NCI-H345 treated with DMSO at 0.1 percent for 48 hours (cell line): ENCODE results near the gene EIF5A.
A peak's percentile ranks its signal among the peaks of the same experiment; 100 is the strongest.

Source experiments
- DNase-seq: peaks from one replicate; lab custom pipeline; 2025; ENCODE audit not compliant: unreplicated experiment; lab: John Stamatoyannopoulos, UW

The EIF5A gene

DNA sequence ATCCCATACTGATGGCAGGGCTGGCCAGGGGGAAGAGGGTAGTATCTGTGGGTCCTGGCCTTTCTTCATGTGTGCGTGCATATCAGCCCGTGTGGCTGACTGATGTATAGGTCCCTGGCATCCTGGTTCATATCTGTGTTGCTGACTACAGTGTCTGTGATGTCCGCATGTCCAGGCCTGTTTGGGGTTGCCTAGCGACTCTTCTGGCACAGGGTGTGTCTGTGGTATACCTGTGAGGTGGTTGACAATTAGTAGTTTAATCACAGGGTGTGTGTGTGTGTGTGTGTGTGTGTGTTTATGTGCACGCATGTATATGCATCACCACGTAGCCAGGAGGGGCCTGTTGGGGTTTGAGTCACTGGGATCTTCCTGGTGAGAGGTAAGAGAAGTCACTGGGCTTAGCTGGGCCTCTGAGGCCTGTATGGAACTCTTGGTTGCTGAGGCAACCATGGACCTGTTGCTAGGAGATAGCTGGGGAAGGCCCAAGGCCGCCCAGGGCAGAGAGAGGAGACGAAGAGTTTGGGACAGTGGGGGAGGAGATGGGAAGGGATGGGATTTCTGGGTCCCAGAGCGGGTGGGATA is 46.9 kb downstream of the EIF5A start:
- DNase-seq: no peak

DNA sequence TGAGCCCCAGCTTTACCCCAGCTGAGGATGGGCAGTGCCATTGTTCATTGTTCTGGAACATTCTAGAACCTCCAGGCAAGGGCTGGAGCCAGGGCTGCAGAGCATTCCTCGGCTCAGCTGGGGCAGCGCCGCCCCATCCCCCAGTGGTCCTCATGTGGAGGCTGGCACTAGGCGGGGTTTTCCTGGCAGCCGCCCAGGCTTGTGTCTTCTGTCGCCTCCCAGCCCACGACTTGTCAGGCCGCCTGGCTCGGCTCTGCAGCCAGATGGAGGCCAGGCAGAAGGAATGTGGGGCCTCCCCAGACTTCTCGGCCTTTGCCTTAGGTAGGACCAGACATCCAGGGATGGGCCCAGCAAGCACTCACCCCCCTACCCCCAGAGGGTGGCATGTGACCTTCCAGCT is 47.6 kb downstream of the EIF5A start, which contains the start of gene TMEM95:
TMEM95 (plus strand) TSS at position 104 of the 400 bp plus-strand sequence; CDS start at position 153, 49 bp downstream.
- DNase-seq: no peak

DNA sequence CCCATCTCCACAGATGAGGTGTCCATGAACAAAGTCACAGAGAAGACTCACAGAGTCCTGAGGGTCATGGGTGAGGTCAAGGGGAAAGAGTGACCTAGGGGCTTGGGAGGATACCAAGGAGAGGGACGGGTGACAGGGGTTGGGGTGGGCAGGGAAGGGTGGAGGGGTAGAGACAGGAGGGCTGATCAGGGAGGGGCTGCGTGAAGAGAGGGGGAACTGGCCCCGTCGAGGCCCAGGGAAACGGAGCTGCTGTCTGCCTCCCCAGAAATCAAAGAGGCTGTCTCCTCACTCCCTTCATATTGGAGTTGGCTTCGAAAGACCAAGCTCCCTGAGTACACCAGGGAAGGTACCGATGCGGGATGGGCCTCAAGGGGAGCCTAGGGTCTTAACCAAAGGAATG is 48.1 kb downstream of the EIF5A start:
- no peak for DNase-seq

DNA sequence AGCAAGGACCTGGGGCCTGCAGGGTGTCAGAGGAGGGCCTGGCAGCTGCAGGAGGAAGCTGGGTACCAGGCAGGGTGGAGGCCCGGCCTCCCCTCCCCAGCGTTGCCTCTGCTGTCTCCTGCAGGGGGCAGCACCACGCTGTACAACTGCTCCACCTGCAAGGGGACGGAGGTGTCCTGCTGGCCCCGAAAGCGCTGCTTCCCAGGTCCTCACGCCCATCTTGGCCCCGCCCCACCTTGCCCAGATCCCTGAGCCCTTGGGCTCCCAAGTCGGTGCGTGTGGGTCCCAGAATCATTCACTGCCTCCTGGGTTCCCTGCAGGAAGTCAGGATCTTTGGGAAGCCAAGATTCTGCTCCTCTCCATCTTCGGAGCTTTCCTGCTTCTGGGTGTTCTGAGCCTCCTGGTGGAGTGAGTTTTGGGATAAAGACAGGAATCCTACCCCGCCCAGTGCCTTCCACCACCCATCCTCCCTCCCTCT is 48.7 kb downstream of the EIF5A start:
- peak; percentile 21 for DNase-seq

DNA sequence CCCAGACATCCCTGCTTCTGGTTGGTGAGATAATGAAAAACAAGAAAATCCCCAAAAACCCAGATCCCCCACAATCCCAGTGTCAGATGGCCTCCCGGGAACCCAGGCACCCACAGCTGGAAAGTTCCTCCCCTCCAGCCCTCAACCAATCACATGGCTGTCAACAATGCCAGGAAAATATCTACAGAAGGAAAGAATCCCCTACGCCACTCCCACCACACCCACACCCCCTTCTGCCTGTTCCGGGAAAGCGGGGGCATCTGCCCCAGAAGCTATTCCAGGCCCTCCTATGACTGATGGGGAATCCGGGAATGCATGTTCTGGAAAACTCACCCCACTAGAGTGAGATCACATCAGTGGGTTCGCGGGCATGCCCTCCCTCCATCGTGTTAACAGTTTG is 49.3 kb downstream of the EIF5A start:
- no peak for DNase-seq

DNA sequence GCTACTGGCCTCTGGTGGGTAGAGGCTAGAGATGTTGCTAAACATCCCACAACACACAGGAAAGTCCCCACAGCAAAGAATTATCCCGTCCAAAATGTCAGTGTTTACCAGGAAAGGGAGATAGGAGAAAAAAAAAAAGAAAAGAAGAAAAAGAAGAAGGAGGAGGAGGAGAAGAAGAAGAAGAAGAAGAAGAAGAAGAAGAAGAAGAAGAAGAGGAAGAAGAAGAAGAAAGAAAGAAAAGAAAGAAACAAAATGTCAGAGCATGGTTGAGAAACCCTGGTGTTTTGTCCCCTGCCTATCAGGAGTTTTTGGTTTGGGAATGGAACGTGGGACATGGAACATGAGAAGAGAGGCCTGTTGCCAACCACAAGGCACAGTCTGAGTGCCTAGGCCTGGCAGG is 50.0 kb downstream of the EIF5A start:
- no peak for DNase-seq

DNA sequence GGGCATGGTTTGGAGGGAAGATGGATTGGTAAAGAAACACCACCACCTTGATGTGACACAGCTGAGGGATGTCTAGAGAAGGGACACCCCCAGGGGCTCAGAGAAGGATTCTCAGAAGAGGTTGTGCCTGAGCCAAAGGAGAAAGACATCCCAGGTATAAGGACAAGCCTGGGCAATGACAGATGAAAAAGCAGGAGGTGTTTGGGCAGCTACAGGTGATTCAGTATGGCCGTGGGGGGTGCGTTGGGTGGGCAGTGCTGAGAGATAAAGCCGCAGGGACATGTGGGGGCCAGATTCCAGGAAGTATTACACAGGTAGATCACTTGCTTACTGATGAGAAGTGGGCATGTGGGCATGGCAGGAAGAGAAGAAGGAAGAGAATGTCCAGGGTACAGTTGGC is 54.5 kb downstream of the EIF5A start:
- no peak for DNase-seq
